Calu3 (cell line): ENCODE measurements around the gene LGALSL. TPM values are rescaled to one million over a fixed set of nuclear protein-coding genes. Genes with fewer than 3 reads are reported as not detected.

Source experiments
- BruUV-seq: library from RNA; stranded (reverse); fragments of 400-500 nt; replicated peaks from 2 replicates; lab custom pipeline; 2021; lab: Mats Ljungman, UMichigan
- CTCF ChIA-PET: fragments of 300-600 bp; sonication (Branson Sonifier 250); formaldehyde crosslinking; loops from one replicate; lab custom pipeline; 2022; ENCODE audit warnings: antibody characterized with exemption; lab: Charles Lee
- DNase-seq: peaks from one replicate; pipeline ENCODE4 v3.0.0; 2022
- H3K27ac Mint-ChIP-seq: one replicate; pipeline ENCODE4 v1.8.0; 2022; ENCODE audit warnings: mixed read lengths; ENCODE audit not compliant: unreplicated experiment
- H3K27me3 Mint-ChIP-seq: one replicate; pipeline ENCODE4 v1.8.0; 2022; ENCODE audit warnings: mixed read lengths; ENCODE audit not compliant: unreplicated experiment
- H3K36me3 Mint-ChIP-seq: one replicate; pipeline ENCODE4 v1.8.0; 2022; ENCODE audit warnings: mild to moderate bottlenecking, moderate library complexity, mixed read lengths; ENCODE audit not compliant: insufficient read depth, unreplicated experiment
- H3K4me1 Mint-ChIP-seq: one replicate; pipeline ENCODE4 v1.8.0; 2022; ENCODE audit warnings: mild to moderate bottlenecking, low read depth, mixed read lengths; ENCODE audit not compliant: unreplicated experiment
- H3K4me3 Mint-ChIP-seq: one replicate; pipeline ENCODE4 v1.8.0; 2022; ENCODE audit warnings: mild to moderate bottlenecking, low read depth, moderate library complexity, mixed read lengths; ENCODE audit not compliant: unreplicated experiment
- H3K9me3 Mint-ChIP-seq: one replicate; pipeline ENCODE4 v1.8.0; 2022; ENCODE audit warnings: low read depth, mixed read lengths; ENCODE audit not compliant: unreplicated experiment
- intact Hi-C: fragments of 100-400 bp; cut with micrococcal nuclease; formaldehyde crosslinking; loops from one replicate; pipeline ENCODE4 v1.10.0; 2022; ENCODE audit not compliant: unreplicated experiment
- total RNA-seq: library from RNA; stranded (reverse); gene quantifications from 2 replicates; pipeline ENCODE4 v1.2.3, GENCODE V29; 2022
- TF ChIP-seq, protein P1 (sequence below): fragments of 200-600 bp; IDR thresholded peaks from one replicate; pipeline ENCODE4 v1.8.0; 2022; ENCODE audit warnings: antibody characterized with exemption; ENCODE audit not compliant: unreplicated experiment

Gene LGALSL
- total RNA-seq, 1 experiment from 2014 or later = 12.1 TPM

- Mint-ChIP-seq H3K9me3 (no peaks in the 10 kb centered on the region), H3K36me3 (no peaks in the 10 kb centered on the region), H3K27ac (no peak overlapping the region), H3K4me1 (peaks cover 14% of the 10 kb centered on the region), H3K27me3 (no peaks in the 10 kb centered on the region), H3K4me3 (no peak overlapping the region)
- TF ChIP-seq, protein P1, sequence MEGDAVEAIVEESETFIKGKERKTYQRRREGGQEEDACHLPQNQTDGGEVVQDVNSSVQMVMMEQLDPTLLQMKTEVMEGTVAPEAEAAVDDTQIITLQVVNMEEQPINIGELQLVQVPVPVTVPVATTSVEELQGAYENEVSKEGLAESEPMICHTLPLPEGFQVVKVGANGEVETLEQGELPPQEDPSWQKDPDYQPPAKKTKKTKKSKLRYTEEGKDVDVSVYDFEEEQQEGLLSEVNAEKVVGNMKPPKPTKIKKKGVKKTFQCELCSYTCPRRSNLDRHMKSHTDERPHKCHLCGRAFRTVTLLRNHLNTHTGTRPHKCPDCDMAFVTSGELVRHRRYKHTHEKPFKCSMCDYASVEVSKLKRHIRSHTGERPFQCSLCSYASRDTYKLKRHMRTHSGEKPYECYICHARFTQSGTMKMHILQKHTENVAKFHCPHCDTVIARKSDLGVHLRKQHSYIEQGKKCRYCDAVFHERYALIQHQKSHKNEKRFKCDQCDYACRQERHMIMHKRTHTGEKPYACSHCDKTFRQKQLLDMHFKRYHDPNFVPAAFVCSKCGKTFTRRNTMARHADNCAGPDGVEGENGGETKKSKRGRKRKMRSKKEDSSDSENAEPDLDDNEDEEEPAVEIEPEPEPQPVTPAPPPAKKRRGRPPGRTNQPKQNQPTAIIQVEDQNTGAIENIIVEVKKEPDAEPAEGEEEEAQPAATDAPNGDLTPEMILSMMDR = no peak
- DNase-seq = no peak
- intact Hi-C loops = no loop called here
- CTCF ChIA-PET = no interaction called here
- BruUV-seq = no TSS peak
Measured at GRCh38 chr2:64426183-64426952, 27.6 kb upstream of the LGALSL start.

DNA sequence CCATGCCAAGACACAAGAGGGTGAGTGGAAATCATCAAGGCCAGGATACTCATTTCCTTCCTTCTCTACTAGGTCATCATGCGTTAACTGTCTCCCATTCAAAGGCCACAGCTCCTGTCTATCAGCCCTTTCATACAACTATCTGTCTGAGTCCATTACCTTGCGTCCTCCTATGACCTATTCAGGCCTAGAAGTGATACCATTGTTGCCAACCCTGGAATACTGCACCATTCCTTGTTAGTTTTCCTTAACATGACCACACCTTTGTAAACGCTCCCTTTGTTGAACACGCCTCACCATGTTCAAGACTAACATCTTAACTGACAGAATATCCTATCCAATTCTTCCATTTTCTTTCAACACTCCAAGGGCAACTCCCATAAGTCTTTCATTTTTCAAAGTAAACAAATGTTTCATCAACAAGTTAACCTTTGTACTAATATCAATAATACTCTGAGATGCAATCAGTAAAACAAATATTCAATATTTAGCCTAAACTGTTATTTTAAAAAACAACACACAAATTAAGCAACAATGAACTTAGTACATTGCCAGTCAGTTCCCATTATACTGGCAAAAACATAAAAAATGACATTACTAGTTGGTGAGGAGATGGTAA, 19.8 kb upstream of the LGALSL start:
- Mint-ChIP-seq H3K4me3 (no peak overlapping the region), H3K4me1 (peaks cover 9% of the 10 kb centered on the region), H3K27me3 (no peaks in the 10 kb centered on the region), H3K36me3 (no peaks in the 10 kb centered on the region), H3K27ac (no peak overlapping the region), H3K9me3 (no peaks in the 10 kb centered on the region)
- DNase-seq = no peak
- TF ChIP-seq, protein P1 = no peak
- no TSS peak for BruUV-seq
- intact Hi-C loops = no loop called here
- CTCF ChIA-PET = no interaction called here

DNA sequence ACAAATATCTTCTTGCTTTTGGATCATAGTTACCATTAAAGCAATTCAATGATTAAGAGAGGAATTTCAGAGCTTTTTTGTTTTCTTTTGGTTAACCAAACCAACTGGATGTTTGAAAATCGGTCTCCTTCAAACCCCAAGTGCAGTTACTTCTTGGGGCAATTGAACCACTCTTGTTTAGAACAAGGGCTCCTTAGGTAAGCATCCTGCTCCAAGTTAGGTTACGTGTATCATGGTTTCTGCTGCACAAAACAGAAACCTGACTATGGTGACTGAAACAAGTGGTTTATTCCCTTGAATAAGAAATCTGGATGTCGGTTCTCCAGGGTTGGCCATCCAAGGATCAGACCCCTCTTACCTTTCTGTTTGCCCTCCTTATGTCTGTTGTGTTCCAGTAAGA, 16.1 kb upstream of the LGALSL start:
- Mint-ChIP-seq H3K36me3 (no peaks in the 10 kb centered on the region), H3K27ac (no peak overlapping the region), H3K4me1 (peaks cover 9% of the 10 kb centered on the region), H3K9me3 (no peaks in the 10 kb centered on the region), H3K27me3 (no peaks in the 10 kb centered on the region), H3K4me3 (no peak overlapping the region)
- CTCF ChIA-PET = interaction anchor here (0.7 kb wide), 1 partner anchor 20 kb away, joined by 7 read pairs; no protein-coding TSS in a partner anchor
- intact Hi-C loops = no loop called here
- TF ChIP-seq, protein P1 = no peak
- no TSS peak for BruUV-seq
- no peak for DNase-seq

GRCh38 chr2:64439194-64439593, 14.8 kb upstream of the LGALSL start:
- Mint-ChIP-seq H3K4me1 (peaks cover 3% of the 10 kb centered on the region), H3K9me3 (no peaks in the 10 kb centered on the region), H3K36me3 (no peaks in the 10 kb centered on the region), H3K27me3 (no peaks in the 10 kb centered on the region), H3K27ac (no peak overlapping the region), H3K4me3 (no peak overlapping the region)
- intact Hi-C loops = no loop called here
- no peak for DNase-seq
- TF ChIP-seq, protein P1 = no peak
- CTCF ChIA-PET = no interaction called here
- BruUV-seq = no TSS peak
